Measurements from ENCODE around the gene CCDC174.

CCDC174 gene

DNA sequence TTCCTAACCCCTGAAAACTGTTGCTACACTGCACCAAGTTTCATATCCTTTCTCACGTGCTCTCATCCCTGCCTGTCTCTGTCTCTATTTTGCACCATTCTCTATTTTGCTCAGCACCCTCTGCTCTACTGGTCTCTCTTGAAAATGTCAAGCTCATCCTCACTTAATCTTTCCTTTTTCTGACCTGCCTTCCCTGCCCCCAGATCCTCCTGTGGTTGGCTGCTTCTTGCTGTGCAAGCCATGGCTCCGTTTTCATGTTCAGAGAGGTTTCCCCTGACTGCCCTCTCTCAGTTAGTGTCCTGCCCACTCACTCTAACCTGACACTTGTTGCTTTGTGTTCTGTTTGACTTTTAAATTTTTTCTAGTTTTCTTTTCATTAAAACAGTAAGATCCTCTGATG, 6.0 kb downstream of the CCDC174 start:
- no peak for DNase-seq (ENCODE audit: low read depth)

GRCh38 chr3:14658978-14659377, 7.4 kb downstream of the CCDC174 start:
- no peak for DNase-seq (ENCODE audit: low read depth)

- no peak for DNase-seq (ENCODE audit: low read depth)
Measured at GRCh38 chr3:14660942-14661341, 9.4 kb downstream of the CCDC174 start.

GRCh38 chr3:14663396-14664135, 12.0 kb downstream of the CCDC174 start:
- DNase-seq (ENCODE audit: low read depth), result no peak

GRCh38 chr3:14664170-14664569, 12.6 kb downstream of the CCDC174 start:
- DNase-seq (ENCODE audit: low read depth), result no peak

GRCh38 chr3:14672588-14672987, 21.0 kb downstream of the CCDC174 start:
- no peak for DNase-seq (ENCODE audit: low read depth)

DNA sequence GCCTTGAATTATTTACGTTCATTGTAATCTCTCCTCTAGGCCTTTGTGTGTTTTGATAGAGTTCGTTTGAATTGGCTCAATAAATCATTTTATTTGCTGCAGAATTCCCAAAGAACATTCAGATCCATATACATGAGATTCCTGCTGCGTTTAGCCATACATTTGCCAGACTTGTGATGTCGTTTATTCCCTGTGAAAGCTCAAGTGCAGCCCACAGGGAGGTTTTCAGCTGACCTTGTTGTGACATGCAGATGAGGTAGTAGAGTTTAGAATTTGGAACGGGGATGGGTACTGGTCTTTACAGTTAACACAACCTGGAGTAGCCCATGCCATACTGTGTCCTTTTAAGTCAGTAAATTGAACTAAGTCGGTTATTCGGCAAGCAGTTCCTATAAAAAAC, 23.3 kb downstream of the CCDC174 start, which contains the start of gene C3orf20:
TSS of gene C3orf20 (plus strand) at position 301 of the 400 bp plus-strand sequence. CDS start 7,573 bp downstream, outside the sequence.
- DNase-seq (ENCODE audit: low read depth), result no peak

DNA sequence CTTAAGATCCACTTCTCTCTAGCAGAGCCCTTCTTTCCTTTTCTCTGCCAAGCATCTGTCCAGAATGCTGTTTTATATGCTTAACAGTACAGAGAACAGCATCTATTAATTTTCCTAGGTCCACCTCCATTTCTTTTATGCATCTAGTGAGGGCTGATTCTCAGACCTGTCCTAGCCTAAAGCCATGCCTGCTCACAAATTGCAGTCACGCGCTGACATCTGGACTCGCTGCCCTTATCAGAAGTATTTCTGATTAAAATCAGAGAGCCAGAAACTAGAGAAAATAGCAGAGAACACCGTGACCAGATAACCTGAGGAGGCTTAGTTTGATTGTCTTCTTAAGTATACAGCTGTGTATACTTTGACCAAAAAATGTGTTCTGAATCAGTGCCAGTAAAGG, 25.3 kb downstream of the CCDC174 start:
- no peak for DNase-seq (ENCODE audit: low read depth)

DNA sequence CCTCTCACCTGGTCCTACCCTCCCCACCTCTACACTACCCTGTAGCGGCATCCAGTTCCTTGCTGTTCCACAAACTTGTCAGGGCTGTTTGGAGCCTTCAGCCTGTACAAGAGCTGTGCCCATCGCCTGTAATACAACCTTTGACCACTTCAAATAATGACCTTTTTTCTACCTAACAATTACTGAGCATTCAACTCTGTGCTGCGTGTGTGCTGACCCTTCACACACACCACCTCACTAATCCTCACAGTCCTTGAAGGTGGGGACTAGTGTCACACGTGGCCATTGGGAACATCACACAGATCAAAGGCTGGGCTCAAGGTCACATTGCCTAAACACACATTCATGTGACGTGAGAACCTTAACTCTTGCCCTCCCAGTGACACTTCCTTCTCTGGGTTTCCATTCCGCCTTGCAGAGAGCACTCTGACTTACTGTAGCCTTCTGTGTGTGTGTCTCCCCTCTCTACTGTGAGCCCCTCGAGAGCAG, 26.5 kb downstream of the CCDC174 start:
- DNase-seq (ENCODE audit: low read depth), result no peak

- no peak for DNase-seq (ENCODE audit: low read depth)
Measured at GRCh38 chr3:14680115-14680514, 28.6 kb downstream of the CCDC174 start.

GRCh38 chr3:14680716-14681115, 29.2 kb downstream of the CCDC174 start:
- DNase-seq (ENCODE audit: low read depth), result no peak

DNA sequence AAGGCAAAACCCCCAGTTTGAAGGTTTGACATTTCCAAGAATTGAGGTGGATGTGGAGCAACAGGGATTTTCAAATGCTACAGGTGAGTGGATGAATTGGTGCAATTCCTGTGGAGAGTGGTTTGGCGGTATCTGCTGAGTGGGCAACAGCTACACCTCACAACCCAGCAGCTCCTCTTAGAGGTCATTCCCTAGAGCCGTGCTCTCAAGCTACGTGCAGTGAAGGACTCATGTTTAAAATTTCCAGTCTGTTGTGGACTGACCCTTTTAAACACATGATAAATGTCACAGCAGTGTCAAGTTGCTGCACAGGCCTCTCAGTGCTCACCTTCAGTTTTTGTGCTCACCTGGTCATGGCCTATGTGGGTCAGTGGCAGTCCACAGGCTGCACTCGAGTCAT, 32.9 kb downstream of the CCDC174 start:
- no peak for DNase-seq (ENCODE audit: low read depth)

GRCh38 chr3:14685179-14685578, 33.6 kb downstream of the CCDC174 start:
- no peak for DNase-seq (ENCODE audit: low read depth)

DNA sequence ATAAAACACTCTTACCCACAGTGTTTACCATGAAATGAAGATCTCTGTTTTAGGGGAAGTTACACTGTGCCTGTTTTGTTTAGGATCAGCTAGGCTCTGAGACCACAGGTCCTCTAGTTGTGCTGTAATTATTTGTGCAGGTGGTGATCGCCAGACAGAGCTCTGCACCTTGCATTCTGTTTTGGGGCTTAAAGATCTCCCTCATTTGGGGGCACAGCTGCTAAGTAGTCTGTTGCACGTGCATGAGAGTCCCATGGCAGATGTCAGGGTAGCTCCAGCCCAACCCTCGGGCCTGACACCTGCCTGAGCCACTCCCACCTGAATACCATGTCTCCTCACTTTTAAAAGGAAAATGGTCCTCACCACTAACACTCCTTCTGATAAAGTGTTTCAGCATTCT, 35.8 kb downstream of the CCDC174 start:
- DNase-seq (ENCODE audit: low read depth), result no peak

GRCh38 chr3:14688525-14688924, 37.0 kb downstream of the CCDC174 start:
- DNase-seq (ENCODE audit: low read depth), result no peak

- DNase-seq (ENCODE audit: low read depth), result no peak
Measured at GRCh38 chr3:14689247-14689980, 37.9 kb downstream of the CCDC174 start.

DNA sequence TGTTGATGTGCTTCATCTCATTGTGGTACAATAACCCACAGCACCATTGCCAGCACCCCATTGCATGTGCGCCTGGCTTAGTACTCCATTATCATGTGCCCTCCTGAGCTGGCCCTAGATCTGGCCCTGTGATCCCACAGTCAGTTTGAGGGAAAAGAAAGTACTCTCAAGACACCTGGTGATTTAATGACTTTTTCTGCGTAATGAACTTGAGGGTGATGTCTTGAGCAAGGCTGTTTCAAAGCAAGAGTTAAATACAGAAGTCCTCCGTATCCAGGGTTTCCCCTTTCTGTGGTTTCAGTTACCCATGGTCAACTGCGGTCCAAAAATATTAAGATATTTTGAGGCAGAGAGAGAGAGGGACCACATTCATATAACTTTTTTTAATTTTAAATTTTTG, 39.7 kb downstream of the CCDC174 start:
- DNase-seq (ENCODE audit: low read depth), result no peak

- no peak for DNase-seq (ENCODE audit: low read depth)
Measured at GRCh38 chr3:14691719-14692118, 40.2 kb downstream of the CCDC174 start.

DNA sequence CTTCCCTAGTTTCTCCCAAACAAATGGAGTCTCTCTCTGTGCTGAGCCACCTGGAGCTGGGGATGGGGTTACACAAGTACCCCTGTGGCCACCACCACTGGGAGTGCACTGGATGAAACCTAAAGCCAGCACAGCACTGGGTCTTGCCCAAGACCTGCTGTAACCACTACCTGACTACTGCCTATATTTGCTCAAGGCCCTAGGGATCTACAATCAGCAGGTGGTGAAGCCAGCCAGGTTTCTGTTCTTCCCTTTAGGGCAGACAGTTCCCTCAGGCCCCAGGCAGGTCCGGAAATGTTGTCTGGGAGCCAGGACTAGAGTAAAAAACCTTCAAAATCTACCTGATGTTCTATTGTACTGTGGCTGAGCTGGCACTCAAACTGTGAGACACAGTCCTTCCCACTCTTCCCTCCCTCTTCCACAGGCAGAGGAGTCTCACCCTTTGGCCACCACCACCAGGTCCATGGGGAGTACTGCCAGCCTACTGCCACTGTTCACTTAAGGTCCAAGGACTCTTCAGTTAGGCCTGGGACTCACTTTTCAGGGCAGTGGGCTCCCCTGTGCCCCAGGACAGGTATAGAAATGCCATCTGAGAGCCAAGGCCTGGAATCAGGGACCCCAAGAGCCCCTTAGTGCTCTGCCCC, 47.2 kb downstream of the CCDC174 start:
- no peak for DNase-seq (ENCODE audit: low read depth)

GRCh38 chr3:14699643-14700042, 48.1 kb downstream of the CCDC174 start:
- DNase-seq (ENCODE audit: low read depth), result no peak

DNA sequence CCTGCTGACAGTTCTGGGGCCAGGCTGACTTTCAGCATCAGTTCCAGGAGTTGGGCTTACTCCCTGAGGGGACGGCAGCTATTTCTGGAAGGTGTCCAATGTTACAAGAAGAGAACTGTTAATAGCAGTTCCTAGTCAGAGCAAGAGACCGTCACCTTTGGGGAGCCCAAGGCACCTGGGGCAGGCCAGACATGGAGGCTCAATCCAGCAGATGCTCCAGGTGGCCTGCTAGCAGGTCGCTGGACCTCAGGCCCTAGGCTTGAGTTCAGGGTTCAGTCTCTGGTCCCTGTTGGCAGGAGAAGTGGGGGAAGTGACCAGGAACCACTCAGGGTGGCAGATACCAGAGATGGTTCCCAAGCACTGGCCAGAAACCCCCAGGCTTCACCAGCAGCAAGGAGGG, 49.3 kb downstream of the CCDC174 start:
- DNase-seq (ENCODE audit: low read depth), result no peak

- no peak for DNase-seq (ENCODE audit: low read depth)
Measured at GRCh38 chr3:14701676-14702075, 50.1 kb downstream of the CCDC174 start.
